DOHH2 (cell line): ENCODE measurements around the gene DUOX1.

Experiments used
- CTCF ChIP-seq: fragments of 200-600 bp; sonication (generic); IDR thresholded peaks from one replicate; pipeline ENCODE4 v1.5.1; 2014; ENCODE audit warnings: antibody characterized with exemption, mild to moderate bottlenecking, low read depth, low read length; ENCODE audit not compliant: poor library complexity, severe bottlenecking
- EZH2phosphoT487 ChIP-seq: fragments of 200-600 bp; sonication (generic); IDR thresholded peaks from 2 replicates; pipeline ENCODE4 v1.6.1; 2017; ENCODE audit warnings: borderline replicate concordance, mild to moderate bottlenecking, antibody characterized with exemption, low read length, moderate library complexity, mixed read lengths

GRCh38 chr15:45083223-45083622, 46.6 kb upstream of the DUOX1 start:
- TF ChIP-seq CTCF, result no peak
- no peak for TF ChIP-seq EZH2phosphoT487
